PFSK-1 (cell line): ENCODE data around the gene COA1.

Experiments used
- FOXP2 ChIP-seq: optimal IDR thresholded peaks from 2 replicates; pipeline ENCODE3; 2011; ENCODE audit warnings: borderline replicate concordance, control low read depth, inconsistent platforms; ENCODE audit not compliant: insufficient read depth; ENCODE audit errors: extremely low read length, extremely low read depth
- POLR2AphosphoS5 ChIP-seq: IDR thresholded peaks from 2 replicates; pipeline ENCODE4 v1.6.1; 2012; ENCODE audit warnings: low read depth, mild to moderate bottlenecking, control low read depth, low read length, moderate library complexity
- REST ChIP-seq, 2 experiments: IDR thresholded peaks; 2 replicates each; pipeline versions ENCODE4 v1.6.1 to v1.8.0; 2011 to 2012; ENCODE audit warnings: low read depth in 2 of 2, low read length in 2 of 2, control low read depth in 1 of 2, inconsistent platforms in 1 of 2, mild to moderate bottlenecking in 1 of 2, moderate library complexity in 1 of 2; ENCODE audit not compliant: insufficient read depth in 1 of 2
- SIN3A ChIP-seq: IDR thresholded peaks from 2 replicates; pipeline ENCODE4 v1.6.1; 2012; ENCODE audit warnings: mild to moderate bottlenecking, low read length, moderate library complexity, borderline replicate concordance; ENCODE audit not compliant: insufficient read depth
- TAF1 ChIP-seq: IDR thresholded peaks from 2 replicates; pipeline ENCODE4 v1.6.1; 2012; ENCODE audit warnings: low read length, control low read depth, borderline replicate concordance; ENCODE audit not compliant: insufficient read depth

Gene COA1

GRCh38 chr7:43694399-43694748 is 34.9 kb downstream of the COA1 start:
- TF ChIP-seq POLR2AphosphoS5 (no peak), TAF1 (no peak), SIN3A (no peak), FOXP2 (no peak), REST (IDR thresholded peaks at IDR 0.05; ENCODE audit: insufficient read depth in 1 of 2, low read depth in 2 of 2, low read length in 2 of 2) (no peak)

- TF ChIP-seq REST (IDR thresholded peaks at IDR 0.05; ENCODE audit: insufficient read depth in 1 of 2, low read depth in 2 of 2, low read length in 2 of 2) = no peak
- no peak for TF ChIP-seq POLR2AphosphoS5
- TF ChIP-seq SIN3A = no peak
- no peak for TF ChIP-seq FOXP2
- no peak for TF ChIP-seq TAF1
Measured at GRCh38 chr7:43693687-43694398, 35.5 kb downstream of the COA1 start.

GRCh38 chr7:43692582-43693373 is 36.5 kb downstream of the COA1 start:
- TF ChIP-seq POLR2AphosphoS5 (no peak), FOXP2 (no peak), REST (IDR thresholded peaks at IDR 0.05; ENCODE audit: insufficient read depth in 1 of 2, low read depth in 2 of 2, low read length in 2 of 2) (no peak), TAF1 (no peak), SIN3A (no peak)

- TF ChIP-seq FOXP2 (no peak), TAF1 (no peak), POLR2AphosphoS5 (no peak), SIN3A (no peak), REST (IDR thresholded peaks at IDR 0.05; ENCODE audit: insufficient read depth in 1 of 2, low read depth in 2 of 2, low read length in 2 of 2) (no peak)
Measured at GRCh38 chr7:43691611-43692010, 37.7 kb downstream of the COA1 start.
